GM21528 (cell line): ENCODE measurements around the gene TRIM3.
A peak's percentile ranks its signal among the peaks of the same experiment; 100 is the strongest.

Source experiments
- ATAC-seq: cut with Tn5 transposase; IDR thresholded peaks from one replicate; pipeline ENCODE4 v1.9.1; 2021; ENCODE audit warnings: mild to moderate bottlenecking, moderate library complexity; ENCODE audit not compliant: unreplicated experiment, low FRiP score

The TRIM3 gene

DNA sequence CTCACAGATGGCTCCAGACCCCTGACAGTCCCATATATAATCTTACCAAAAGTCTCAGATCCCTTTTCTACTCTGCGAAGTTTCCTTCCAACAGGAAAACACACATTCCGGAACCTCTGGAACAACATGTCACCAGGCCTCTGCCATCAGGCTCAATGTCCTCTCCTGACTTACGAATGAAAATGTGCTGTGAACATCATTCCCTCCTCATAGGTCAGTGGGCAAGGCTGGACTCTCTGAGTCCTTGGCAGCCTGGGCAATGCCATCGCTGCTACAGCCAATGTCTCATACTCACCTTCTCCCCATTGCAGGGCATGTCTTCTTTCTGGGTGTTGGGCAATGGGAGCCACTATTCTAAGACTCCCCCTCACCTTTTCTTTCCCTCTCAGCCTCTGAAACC, 31.3 kb downstream of the TRIM3 start:
- no peak for ATAC-seq

DNA sequence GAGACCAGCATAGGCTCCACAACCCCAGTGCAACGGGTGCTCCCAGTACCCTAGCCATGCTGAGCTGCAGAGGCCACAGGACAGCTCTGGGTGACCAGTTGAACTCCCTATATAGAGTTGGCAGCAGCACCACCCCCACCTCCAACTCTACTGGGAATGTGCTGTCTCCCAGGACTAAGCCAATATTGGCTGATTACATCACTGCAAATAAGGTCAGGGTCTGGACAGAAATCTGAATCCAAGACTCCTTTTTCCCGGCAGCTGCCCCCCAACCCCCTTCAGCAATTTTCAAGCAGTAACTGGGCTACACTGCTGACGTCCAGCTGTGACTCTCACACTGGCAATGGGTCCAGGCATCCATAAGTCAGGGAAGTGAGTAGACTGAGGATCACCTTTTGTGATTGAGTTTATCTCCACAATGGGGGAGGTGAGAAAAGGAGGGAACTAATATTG, 32.8 kb downstream of the TRIM3 start, which contains the start of gene HPX:
Gene HPX (minus strand): TSS at position 82 of the 453 bp plus-strand sequence. CDS start 24 bp downstream, at position 58.
- ATAC-seq: no peak

DNA sequence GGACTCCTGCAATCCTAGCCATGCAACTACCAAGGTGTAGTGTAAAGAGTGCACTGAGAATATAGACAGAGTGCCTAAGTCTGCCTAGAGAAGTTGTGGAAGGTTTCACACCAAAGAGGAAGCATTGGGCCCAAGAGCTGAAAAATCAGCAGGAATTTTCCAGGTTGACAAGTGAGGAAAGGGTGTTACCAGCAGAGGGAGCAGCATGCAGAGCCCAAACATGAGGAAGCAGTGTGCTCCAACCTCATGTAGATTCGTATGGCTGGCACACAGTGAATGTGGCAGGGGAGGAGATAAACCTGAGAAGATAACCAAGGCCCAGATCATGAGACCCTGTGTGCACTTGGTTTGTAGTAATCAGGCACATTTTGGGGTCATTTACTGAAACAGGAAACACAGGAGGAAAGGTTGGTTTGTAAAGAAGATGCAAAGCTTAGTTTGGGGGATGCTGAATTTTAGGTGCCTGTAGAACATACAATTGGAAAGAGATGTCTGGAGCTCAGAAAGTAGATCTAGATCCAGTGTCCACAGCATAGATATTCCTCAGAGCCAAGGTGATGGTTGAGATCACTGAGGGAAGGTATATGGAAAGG, 34.7 kb downstream of the TRIM3 start:
- no peak for ATAC-seq

DNA sequence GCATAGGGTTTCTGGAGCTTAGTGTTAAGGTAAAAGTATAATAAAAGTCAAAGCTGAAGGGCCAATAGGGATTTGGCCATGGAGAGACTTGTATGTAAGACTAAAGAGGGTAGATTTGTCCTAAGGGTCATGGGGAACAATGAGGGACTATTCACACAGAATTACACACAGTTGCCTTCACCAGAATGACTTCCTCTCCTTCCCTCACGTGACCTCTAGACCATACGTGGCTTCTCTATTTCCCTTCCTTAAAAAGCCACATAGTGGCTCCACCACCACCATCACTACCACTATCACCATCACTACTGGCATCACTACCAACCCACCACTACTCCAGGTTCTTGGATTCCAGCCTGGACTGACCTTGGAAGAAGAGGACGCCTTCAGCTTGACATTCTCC, 35.7 kb downstream of the TRIM3 start:
- no peak for ATAC-seq

DNA sequence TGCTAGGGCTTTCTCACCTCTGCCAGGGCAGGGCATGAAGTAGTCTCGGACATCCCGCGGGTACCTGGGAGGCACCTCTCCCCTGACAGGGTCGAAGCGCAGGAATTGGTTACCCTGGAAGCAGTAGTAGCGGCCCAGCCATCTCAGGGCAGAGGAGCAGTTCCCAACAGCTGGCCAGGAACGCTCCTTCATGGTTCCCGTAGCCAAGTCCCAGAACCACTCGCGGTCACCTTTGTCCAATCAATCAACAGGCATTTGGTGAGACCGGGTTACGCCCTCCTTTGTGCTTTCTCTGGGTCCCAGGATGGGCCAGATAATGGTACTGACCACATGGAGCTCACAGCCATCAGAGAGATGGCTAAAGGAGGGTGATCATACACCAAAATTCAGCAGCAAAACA, 36.3 kb downstream of the TRIM3 start:
- ATAC-seq: no peak

DNA sequence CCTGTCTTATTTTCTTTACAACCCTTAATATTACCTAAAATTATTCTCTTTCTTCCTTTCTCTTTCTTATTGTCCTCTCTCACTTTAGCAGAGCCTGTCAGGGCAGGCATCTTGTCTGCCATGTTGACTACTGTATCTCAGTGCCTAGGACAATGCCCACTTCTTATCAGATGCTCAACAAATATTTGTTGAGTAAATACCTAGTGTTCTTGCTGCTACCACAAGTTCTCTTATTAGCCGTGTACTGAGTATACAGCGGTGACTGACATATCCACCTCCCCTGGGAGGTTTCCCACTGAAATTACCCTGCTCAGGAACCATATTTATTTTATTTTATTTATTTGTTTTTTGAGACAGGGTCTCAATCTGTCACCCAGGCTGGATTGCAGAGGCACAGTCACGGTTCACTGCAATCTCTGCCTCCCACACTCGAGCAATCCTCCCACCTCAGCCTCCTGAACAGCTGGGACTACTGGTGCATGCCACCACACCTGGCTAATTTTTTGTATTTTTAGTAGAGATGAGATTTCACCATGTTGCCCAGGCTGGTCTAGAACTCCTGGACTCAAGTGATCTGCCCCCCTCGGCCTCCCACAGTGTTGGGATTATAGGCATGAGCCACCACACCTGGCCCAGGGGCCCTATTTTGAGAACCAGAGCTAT, 39.6 kb downstream of the TRIM3 start:
- peak; percentile 56 for ATAC-seq

DNA sequence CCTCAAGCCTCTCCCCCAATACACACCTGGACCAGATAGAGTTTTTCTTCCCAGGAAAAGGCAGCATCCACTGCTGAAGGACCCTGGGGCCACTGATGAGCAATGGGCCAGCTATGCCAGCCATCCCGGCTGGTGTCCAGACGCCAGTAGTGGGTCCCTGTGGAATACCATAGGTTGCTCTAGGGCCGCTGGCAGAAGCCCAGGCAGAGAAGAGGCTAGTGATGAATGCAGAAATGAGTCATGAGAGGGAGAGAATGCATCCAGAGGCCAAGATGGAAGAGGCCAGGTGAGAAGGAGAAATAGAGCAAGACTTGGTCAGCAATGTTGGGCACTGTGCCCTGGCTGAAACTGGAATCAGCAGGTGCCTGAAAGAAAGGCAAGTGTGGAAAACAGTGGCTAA, 41.9 kb downstream of the TRIM3 start:
- ATAC-seq: no peak

DNA sequence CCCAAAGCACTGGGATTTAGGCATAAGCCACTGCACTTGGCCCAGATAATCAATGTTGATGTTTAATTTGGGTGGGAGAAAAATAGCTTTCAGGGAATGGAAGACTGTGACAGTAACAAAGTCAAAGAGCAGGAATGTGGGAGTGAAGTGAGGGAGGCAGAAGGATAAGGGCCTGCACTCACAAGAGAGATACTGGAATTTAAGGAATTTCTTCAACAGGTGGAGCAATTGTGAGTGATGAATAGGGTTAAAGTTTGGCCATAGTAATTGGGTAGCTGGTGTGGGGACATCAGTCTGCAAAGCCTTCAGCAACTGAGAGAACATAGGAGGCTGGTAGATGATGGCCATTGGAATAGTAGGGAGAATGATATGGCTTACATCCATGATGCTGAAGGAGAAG, 46.2 kb downstream of the TRIM3 start:
- no peak for ATAC-seq

DNA sequence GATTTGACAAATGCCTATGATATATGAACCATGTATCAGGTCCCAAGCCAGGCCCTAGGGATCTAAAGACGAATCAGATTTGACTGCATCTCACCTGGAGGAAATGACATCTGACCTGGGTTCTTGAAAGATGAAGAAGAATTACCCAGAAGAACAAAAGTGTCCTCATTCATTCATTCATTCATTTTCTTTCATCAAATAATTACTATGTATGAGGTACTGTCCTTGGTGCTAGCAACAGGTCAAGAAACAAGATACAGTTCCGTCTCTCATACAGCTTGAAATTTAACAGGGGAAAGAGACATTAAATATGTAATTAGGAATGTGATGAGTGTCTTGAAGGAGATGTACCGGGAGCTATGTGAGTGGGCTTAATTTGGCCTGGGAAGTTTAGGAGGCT, 53.1 kb downstream of the TRIM3 start:
- no peak for ATAC-seq

DNA sequence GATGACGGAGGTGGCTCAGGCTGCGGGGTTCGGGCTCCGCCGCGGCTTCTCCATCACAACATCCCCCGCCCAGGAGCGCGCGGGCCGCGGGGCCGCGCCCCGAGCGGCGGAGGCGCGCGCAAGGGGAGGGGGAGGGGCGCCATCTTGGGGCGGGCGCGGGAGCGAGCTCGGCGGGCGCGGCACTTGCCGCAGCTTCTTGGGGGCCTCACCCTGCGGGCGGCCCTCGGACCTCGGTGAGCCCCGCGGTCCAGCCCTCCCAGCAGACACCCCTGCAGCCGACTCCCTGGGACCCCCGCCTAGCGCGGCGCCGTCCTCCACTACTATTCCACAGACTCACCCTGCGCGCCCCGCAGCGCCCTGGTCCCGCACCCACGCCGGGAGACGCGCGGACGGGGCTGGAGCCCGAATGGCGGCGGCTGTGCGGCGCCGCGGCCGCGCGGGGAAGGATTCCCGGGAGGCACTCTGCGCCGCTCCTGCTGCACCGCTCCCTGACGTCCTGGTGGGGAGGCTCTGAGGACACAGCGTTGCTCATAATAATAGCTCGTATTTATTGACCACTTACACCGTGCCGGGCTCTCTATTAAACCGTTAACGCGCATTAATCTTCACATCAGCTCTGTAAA, 54.6 kb downstream of the TRIM3 start, which contains the start of gene APBB1:
Gene APBB1 (minus strand): TSS at position 86 of the 623 bp plus-strand sequence. CDS start 7,747 bp downstream, outside the sequence.
- ATAC-seq: peak; percentile 61

DNA sequence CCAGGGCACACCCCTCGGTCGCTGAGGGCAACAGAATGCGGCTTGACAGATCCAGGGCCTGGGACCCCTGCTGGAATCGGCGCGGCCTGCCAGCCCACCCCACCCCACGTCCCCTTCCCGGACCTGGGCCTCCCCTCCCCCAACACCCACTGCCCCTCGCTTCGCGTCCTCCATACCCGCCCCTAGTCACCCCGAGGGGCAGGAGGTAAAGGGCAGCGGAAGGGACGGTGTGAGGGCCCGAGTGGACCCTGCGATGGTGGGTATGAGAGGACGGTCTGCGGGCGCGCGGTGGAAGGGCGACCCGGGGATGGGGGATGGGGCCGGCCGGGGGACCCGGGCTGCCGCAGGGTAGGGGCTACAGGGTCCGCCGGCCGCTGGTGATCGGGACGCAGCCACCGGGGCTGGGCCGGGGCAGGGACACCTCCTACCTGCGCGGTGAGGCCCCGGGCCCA, 55.2 kb downstream of the TRIM3 start:
- no peak for ATAC-seq

DNA sequence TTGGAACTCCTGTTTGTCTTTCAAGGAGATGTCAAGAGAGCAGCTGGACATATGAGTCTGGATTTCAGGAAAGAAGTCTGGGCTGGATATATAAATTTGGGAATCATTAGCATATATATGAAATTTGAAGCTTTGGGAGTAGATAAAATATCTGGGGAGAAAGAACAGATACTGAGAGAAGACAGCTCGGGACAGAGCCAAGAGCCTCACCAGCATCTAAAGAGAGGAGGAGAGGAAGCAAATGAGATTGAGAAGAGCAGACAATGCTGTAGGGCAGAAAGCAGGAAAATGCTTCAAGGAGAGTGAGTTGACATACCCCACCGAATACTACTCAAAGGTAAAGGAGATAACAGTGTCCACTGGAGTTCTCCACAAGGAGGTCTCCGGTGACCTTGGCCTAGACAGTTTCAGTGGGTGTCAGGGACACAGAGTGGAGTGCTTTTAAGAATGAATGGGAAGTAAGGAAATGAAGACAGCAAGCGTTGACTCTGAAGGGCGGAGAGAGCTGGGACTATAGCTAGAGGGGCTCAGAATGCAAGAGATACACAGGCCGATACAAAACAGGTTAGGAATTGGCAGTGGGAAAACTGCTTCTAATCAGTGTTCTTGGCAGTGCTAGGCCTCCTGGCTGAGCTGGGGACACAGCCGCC, 55.7 kb downstream of the TRIM3 start:
- no peak for ATAC-seq

DNA sequence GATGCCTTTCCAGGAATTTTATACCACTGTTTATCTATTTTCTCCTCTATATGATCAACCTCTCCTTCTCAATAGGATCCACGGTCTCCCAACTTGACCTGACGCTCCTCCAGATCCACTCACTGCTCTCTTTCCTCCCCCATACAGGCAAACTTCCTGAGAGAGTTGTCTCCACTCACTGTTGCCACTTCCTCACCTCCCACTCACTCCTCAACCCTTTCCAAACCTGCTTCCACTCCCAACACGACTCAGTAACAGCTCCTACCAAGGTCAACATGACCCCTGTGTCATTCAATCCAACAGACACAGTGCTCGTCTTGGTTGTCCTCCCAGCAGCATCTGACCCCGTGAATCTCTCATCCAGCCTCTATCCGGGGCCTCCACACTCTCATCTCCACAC, 57.9 kb downstream of the TRIM3 start:
- no peak for ATAC-seq

DNA sequence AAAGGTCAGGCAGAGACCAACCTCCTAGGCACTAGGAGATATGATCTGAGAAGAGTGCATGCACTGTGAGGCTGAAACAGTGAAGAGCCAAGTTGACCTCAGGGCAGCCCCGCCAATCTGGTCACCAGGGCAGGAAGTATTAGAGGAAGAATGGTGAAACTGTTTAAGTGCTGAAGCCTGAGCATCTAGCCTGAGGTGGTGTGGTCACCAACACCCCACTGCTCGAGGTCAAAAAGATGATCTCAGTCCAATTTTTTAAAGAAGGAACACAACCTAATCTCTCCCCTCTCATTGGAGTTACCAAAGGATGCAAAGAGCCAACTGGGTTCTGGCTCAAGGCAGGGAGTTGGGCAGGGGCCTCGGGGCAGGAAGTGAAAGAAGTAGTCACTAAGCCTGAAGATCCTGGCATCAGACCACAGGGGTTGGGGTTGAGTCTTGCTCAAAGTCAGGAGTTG, 58.8 kb downstream of the TRIM3 start:
- ATAC-seq: no peak

DNA sequence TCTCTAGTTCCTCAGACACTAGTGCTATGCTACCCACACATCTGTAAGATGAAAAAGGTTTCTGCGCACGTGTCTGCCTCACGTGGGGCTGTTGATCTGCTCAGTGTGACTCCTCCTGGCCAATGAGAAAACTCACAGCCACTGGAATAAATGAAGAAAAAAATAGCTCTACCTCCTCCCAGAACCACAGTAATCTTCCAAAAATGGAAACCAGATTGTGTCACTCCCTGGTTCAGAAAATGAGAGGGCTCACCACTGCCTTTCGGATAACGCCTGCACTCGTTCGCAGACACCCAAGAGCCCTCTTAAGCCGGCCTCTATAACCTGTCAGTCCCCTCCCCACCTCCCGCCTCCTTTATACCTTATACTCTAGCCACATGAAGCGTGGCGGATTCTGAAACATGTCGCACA, 59.9 kb downstream of the TRIM3 start:
- ATAC-seq: no peak

DNA sequence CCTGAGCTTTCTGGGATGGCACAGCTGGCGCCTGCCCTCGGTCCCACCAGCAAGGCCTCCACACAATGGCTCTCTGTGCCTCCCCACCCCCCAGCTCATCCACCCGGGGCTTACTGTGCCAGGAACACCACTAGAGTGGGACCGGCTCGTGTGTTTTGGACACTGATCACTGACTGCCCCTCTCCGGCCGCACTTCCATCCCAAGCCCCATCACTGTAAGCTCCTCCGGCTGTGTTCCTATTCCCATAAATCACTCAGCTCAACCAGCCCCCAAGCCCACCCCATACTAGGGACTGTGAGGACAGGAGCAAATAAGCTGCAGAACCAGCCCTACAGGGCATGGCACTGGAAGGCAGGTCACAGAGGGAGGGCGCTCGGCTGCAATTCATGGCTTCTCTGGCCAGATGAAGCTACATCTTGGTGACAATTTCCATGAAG, 62.1 kb downstream of the TRIM3 start:
- no peak for ATAC-seq

DNA sequence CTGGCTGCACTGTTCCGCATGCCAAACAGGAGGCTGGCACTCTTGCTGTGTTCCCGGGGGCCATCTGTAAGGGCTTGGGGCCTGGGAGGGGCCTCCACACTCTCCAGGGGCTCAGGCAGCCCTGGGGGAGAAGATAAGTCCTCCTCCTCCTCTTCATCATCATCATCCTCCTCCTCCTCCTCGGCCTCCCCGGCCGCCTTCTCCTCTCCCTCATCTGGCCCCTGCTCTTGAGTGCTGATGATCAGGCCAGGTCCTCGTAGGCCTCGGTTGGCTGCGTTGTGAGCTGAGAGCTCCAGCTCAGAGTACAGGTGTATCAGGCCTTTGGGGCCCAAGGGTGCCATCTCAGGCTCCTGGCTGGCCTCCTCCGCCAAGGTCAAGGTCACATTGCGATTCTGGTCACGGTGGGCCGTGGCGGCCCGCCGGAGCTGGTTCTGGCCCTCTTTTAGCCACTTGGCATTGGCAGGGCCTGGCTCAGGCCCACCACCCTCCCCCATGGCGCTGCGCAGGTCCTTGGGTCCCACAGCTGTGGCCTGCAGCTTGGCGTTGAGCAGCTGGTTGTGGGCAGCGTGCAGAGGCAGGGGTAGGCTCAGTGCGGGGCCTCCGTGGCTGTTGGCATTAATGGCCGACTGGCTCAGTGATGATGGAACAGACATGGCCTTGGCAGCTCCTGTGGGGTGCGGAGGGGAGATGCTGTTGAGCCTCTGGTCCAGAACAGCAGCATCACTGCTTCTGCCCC, 62.9 kb downstream of the TRIM3 start:
- ATAC-seq: no peak

DNA sequence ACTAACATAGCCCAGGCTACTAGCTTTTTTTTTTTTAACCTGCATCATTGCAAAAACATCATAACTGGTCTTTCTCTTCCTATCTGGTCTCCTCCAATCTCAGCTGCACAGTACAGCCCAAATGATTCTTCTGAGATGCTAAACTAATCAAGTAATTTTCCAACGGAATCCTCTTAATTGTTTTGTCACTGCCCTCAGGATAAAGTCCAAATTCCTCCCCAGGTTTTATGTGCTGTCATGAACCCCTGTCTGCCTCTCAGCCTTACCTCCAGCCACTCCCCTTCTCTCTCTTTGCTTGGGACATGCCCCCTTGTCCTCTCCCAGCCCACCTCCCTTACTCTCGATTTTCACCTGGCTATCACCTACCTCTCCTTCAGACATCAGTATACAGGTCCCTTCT, 67.4 kb downstream of the TRIM3 start:
- no peak for ATAC-seq

DNA sequence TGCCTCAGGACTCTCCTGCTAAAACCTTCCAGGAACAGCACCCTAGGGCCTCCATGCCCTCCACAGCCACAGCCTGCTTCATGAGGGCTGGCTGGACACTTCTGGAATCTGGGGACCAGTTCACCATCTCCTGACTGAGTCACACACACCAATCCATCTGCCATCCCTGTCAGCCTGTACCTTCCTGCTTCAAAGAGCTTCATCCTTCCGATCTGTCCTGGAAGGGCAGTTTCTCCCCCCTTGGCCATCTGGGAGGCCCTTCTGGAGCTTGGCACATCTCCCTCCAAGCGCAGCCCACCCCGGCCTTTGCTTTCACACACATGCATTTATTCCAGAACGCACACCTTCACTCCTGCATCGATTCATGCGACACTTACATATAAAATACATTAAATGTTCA, 67.9 kb downstream of the TRIM3 start:
- no peak for ATAC-seq

DNA sequence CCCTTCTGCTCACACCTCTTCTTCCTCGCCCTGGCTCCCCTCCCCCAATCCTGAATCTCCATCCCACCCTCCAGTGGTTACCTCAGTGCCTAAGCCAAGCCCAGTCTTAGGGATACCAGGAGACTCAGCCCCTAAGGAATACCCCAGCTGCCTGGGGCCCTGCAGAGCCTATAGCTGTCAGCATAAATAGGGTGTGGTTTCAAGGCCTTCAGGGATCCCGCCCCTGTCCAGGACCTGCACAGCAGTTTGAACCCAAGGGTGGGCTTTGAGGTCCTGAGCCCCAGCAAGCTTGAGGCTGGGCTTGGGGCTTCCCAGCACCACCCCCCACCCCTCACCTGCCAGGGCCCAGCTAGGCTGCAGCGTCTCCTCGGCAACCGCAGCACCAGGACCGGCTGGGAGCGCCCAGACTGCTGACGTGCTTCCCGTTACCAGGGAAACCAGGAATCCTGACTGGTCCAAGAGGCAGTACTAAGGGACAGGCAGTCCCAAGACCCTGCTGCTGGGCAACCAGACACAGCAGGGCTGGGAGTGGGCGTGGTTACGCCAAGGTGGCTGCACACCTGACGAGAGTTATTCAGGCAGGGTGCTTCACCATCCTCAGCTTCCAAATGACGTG, 68.6 kb downstream of the TRIM3 start:
- no peak for ATAC-seq
